ENCODE measurements around the gene LSP1.

The LSP1 gene

GRCh38 chr11:1909524-1909923 is 56.6 kb downstream of the LSP1 start:
- H3K4me1 Mint-ChIP-seq, result no peaks in the 10 kb centered on the region
- no peak for DNase-seq
- peaks cover 6% of the 10 kb centered on the region for H3K27me3 Mint-ChIP-seq
- no peak overlapping the region for H3K4me3 Mint-ChIP-seq
- no peaks in the 10 kb centered on the region for H3K9me3 Mint-ChIP-seq
- no peak for ATAC-seq
- H3K27ac Mint-ChIP-seq, result no peak overlapping the region

- ATAC-seq, result no peak
- no peak overlapping the region for H3K4me3 Mint-ChIP-seq
- no peaks in the 10 kb centered on the region for H3K27me3 Mint-ChIP-seq
- DNase-seq, result no peak
- H3K4me1 Mint-ChIP-seq, result peaks cover 23% of the 10 kb centered on the region
- H3K9me3 Mint-ChIP-seq, result peaks cover 6 to 7% of the 10 kb centered on the region in 2 donors
- H3K27ac Mint-ChIP-seq, result no peak overlapping the region
Measured at GRCh38 chr11:1912289-1912878, 59.5 kb downstream of the LSP1 start.

GRCh38 chr11:1913271-1914060 is 60.6 kb downstream of the LSP1 start:
- ATAC-seq (no peak), DNase-seq (no peak)
- H3K27me3 Mint-ChIP-seq, result no peaks in the 10 kb centered on the region
- peaks cover 23% of the 10 kb centered on the region for H3K4me1 Mint-ChIP-seq
- H3K27ac Mint-ChIP-seq, result no peak overlapping the region
- no peak overlapping the region for H3K4me3 Mint-ChIP-seq
- peaks cover 6 to 7% of the 10 kb centered on the region in 2 donors for H3K9me3 Mint-ChIP-seq

- H3K27ac Mint-ChIP-seq, result peak overlapping the region in 1 of 2 donors; percentile 2
- peaks cover 29% of the 10 kb centered on the region for H3K4me1 Mint-ChIP-seq
- H3K9me3 Mint-ChIP-seq, result peaks cover 6 to 7% of the 10 kb centered on the region in 2 donors
- H3K27me3 Mint-ChIP-seq, result no peaks in the 10 kb centered on the region
- no peak for DNase-seq
- no peak for ATAC-seq
- H3K4me3 Mint-ChIP-seq, result no peak overlapping the region
Measured at GRCh38 chr11:1915795-1916131, 62.9 kb downstream of the LSP1 start.

GRCh38 chr11:1916132-1916985 is 63.5 kb downstream of the LSP1 start:
- Mint-ChIP-seq H3K4me3 (no peak overlapping the region), H3K4me1 (peaks cover 29% of the 10 kb centered on the region), H3K27ac (peak overlapping the region in 1 of 2 donors; percentile 51), H3K9me3 (peaks cover 6 to 7% of the 10 kb centered on the region in 2 donors), H3K27me3 (no peaks in the 10 kb centered on the region)
- ATAC-seq (peak; percentile 61), DNase-seq (peak in 1 of 2 donors; percentile 33)

- Mint-ChIP-seq H3K4me3 (no peak overlapping the region), H3K9me3 (peaks cover 6 to 7% of the 10 kb centered on the region in 2 donors), H3K4me1 (peaks cover 29% of the 10 kb centered on the region), H3K27me3 (no peaks in the 10 kb centered on the region), H3K27ac (peak overlapping the region in 1 of 2 donors; percentile 14)
- ATAC-seq (peak; percentile 19), DNase-seq (peak in 1 of 2 donors; percentile 27)
Measured at GRCh38 chr11:1916986-1917522, 64.2 kb downstream of the LSP1 start.

- no peaks in the 10 kb centered on the region for H3K27me3 Mint-ChIP-seq
- peak overlapping the region in 1 of 2 donors; percentile 65 for H3K27ac Mint-ChIP-seq
- DNase-seq, result no peak
- peak; percentile 46 for ATAC-seq
- H3K9me3 Mint-ChIP-seq, result peaks cover 6 to 7% of the 10 kb centered on the region in 2 donors
- no peak overlapping the region for H3K4me3 Mint-ChIP-seq
- H3K4me1 Mint-ChIP-seq, result peaks cover 36% of the 10 kb centered on the region
Measured at GRCh38 chr11:1917523-1918435, 64.9 kb downstream of the LSP1 start.

- no peak overlapping the region for H3K4me3 Mint-ChIP-seq
- ATAC-seq (peak; percentile 11), DNase-seq (no peak)
- peaks cover 38% of the 10 kb centered on the region for H3K4me1 Mint-ChIP-seq
- H3K27ac Mint-ChIP-seq, result peak overlapping the region in 1 of 2 donors; percentile 65
- peaks cover 6 to 7% of the 10 kb centered on the region in 2 donors for H3K9me3 Mint-ChIP-seq
- H3K27me3 Mint-ChIP-seq, result no peaks in the 10 kb centered on the region
Measured at GRCh38 chr11:1918436-1919315, 65.8 kb downstream of the LSP1 start.

- Mint-ChIP-seq H3K4me3 (peak within 1 kb of the TSS in 1 of 2 donors; percentile 16), H3K9me3 (peaks cover 6 to 7% of the 10 kb centered on the region in 2 donors), H3K27ac (peak within 1 kb of the TSS in 1 of 2 donors; percentile 84), H3K4me1 (peaks cover 38% of the 10 kb centered on the region), H3K27me3 (no peaks in the 10 kb centered on the region)
- DNase-seq, result no peak
- ATAC-seq, result no peak
Measured at GRCh38 chr11:1919391-1920127, 66.7 kb downstream of the LSP1 start, which contains the start of gene TNNT3. Gene TNNT3, plus strand, starts transcription at chr11:1919703. Its CDS starts 3,172 bp downstream, at chr11:1922875.

- peak overlapping the region in 1 of 2 donors; percentile 84 for H3K27ac Mint-ChIP-seq
- H3K4me1 Mint-ChIP-seq, result peaks cover 33% of the 10 kb centered on the region
- H3K27me3 Mint-ChIP-seq, result no peaks in the 10 kb centered on the region
- DNase-seq (no peak), ATAC-seq (no peak)
- H3K9me3 Mint-ChIP-seq, result peaks cover under 1% of the 10 kb centered on the region in 2 donors
- peak overlapping the region in 1 of 2 donors; percentile 16 for H3K4me3 Mint-ChIP-seq
Measured at GRCh38 chr11:1920128-1920908, 67.4 kb downstream of the LSP1 start.

GRCh38 chr11:1920909-1921573 is 68.2 kb downstream of the LSP1 start:
- Mint-ChIP-seq H3K27me3 (no peaks in the 10 kb centered on the region), H3K9me3 (no peaks in the 10 kb centered on the region), H3K4me1 (peaks cover 25% of the 10 kb centered on the region), H3K4me3 (no peak overlapping the region), H3K27ac (no peak overlapping the region)
- no peak for DNase-seq
- ATAC-seq, result no peak

- ATAC-seq (no peak), DNase-seq (no peak)
- peaks cover 4% of the 10 kb centered on the region for H3K27me3 Mint-ChIP-seq
- no peak overlapping the region for H3K4me3 Mint-ChIP-seq
- H3K27ac Mint-ChIP-seq, result no peak overlapping the region
- no peaks in the 10 kb centered on the region for H3K9me3 Mint-ChIP-seq
- H3K4me1 Mint-ChIP-seq, result peaks cover 19% of the 10 kb centered on the region
Measured at GRCh38 chr11:1921574-1922141, 68.8 kb downstream of the LSP1 start.

Data from stimulated activated naive CD8-positive, alpha-beta T cell treated with anti-CD3 and anti-CD28 coated beads, Interleukin-15, amount 100 ng/mL, for 72 hours (primary cell).